Fibroblast of skin of back (primary cell): ENCODE data around the gene ARPC1B.
A peak's percentile ranks its signal among the peaks of the same experiment; 100 is the strongest.

Experiments
- DNase-seq: peaks from one replicate; pipeline ENCODE4 v3.0.0-alpha.2; 2013

The ARPC1B gene

DNA sequence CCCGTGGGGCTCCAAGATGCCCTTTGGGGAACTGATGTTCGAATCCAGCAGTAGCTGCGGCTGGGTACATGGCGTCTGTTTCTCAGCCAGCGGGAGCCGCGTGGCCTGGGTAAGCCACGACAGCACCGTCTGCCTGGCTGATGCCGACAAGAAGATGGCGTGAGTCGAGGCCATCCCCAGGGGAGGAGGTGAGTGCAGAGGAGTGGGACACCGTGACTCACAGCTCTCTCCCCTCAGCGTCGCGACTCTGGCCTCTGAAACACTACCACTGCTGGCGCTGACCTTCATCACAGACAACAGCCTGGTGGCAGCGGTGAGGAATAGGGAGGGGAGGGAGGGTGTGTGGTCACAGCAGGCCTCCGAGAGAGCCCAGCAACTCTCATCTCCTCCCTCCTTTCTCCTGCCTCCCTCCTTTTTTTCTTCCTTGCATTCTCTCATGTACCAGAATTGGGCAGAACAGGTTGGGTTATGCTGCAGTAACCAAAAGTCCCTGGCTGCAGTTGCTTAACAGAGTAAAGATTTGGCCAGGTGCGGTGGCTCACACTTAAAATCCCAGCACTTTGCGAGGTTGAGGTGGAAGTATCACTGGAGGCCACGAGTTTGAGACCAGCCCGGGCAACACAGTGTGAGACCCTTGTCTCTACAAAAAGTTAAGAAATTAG lies 16.5 kb downstream of the ARPC1B start:
- DNase-seq, result peak; percentile 18

DNA sequence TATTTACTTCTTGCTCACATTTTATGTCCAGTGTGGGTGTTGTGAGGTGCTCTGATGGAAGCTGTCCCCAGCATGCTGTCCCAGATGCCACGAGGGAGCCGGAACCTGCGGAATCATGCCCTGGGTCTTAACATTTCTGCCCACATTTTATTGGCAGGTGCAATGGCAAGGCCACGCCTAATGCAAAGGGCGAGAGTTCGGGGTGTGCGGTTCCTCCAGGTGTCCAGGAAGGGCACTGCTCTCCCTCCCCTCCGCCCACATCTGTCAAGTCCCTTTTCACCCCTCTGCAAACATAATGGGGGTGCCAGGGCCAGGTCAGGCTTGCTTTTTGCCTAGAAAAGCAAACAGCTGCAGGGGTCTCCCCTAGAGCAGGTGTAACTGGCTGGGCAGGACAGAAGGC lies 17.5 kb downstream of the ARPC1B start:
- DNase-seq, result no peak

DNA sequence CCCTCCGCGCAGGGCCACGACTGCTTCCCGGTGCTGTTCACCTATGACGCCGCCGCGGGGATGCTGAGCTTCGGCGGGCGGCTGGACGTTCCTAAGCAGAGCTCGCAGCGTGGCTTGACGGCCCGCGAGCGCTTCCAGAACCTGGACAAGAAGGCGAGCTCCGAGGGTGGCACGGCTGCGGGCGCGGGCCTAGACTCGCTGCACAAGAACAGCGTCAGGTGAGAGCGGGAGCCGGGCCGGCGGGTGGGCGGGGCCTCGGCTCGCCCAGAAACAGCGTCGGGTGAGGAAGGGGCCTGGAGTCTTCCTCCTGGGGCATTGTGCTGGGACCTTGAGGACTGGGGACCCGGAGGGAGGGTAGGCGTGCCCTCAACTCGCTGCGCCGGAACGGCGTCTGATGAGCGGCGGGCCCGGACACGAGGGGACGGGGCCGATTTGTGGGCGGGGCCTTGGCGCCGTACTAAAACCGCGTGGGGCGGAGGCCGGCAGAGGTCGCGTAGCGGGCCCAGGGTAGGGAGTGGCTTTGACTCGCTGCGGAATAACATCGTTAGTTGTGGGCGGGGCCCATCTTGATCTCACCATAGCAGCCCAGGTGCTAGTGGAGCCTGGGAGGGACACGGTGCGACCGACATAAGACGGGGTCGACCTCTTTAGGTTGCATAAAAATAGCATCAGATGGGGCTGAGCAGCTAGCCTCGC lies 18.3 kb downstream of the ARPC1B start:
- peak; percentile 42 for DNase-seq

DNA sequence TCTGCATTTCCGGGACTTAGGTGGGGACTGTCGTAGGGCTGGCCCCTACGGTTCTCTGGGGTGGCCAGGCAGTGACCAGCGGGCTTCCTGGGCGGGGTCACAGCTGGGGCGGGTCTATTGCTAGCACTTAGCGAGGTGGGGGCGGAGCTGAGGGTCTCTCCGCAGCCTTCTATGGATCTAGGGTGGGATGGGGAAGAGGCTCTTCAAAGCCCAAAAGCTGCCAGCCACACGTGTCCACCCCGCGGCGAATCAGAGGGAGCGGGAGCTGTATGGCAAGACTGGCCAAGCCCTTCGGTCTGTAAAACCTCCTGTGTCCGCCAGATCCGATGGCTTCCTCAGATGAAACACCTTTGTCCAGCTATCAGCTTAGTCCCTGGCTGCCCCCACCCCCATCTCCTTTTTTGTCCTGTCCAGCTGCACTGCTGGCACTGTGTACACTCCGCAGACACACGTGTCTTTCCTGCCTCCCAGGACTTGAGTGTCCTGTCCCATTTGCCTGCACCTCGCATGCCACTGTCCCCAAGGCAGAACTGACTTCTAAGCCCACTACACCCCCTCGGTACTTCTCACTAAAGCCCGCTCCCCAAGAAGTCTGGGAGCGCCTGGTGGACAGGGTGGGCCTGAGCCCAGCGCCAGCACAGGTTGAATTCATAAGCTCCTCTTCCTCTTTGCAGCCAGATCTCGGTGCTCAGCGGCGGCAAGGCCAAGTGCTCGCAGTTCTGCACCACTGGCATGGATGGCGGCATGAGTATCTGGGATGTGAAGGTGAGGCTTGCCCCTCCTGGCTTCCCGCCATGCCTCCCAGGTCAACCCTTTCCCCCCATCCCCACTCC lies 19.0 kb downstream of the ARPC1B start:
- DNase-seq, result no peak

DNA sequence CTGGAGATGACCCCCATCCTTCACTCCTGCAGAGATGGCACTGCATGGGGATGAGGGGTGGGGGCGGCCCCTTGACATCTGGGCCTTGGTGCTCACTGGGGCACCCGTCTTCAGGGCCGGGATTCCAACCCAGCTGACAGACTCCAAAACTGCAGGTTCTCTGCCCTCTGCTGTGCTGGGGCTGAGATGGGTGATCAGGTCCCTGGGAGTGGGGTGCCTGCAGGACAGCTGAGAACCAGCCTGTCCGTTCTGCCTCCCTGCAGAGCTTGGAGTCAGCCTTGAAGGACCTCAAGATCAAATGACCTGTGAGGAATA lies 19.6 kb downstream of the ARPC1B start:
- DNase-seq, result no peak

DNA sequence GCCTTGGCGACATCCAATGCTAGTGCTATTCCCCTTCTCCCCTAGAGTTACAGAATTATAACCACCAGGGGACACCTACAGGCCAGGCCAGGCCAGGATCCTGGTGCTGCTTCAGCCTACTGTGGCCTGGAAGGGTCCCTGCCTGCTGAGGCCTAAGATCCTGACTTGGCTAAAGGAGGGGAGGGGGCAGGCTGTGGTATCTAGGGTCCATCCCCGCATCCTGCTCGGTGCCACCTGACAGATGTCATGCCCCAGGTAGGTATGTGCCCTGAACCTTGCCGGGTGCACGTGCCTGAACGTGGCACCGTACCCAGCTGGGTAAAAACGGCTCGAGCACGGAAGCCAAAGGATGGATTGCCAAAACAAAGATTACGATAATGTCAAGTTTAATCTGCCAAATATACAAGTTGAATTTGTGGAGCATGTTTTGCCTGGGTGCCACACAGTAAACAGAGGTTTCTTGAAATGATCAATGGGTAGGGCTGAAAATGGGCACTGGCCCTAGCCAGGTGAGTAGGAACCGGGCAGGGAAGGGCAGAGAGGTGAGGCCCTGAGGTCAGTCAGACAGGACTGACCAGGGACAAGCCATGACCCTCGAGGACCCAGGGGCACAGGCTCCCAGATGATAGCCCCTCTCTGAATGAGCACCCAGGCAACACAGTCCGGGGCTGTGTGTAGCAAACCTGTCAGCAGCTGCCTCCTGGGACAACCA lies 21.2 kb downstream of the ARPC1B start:
- DNase-seq, result no peak

DNA sequence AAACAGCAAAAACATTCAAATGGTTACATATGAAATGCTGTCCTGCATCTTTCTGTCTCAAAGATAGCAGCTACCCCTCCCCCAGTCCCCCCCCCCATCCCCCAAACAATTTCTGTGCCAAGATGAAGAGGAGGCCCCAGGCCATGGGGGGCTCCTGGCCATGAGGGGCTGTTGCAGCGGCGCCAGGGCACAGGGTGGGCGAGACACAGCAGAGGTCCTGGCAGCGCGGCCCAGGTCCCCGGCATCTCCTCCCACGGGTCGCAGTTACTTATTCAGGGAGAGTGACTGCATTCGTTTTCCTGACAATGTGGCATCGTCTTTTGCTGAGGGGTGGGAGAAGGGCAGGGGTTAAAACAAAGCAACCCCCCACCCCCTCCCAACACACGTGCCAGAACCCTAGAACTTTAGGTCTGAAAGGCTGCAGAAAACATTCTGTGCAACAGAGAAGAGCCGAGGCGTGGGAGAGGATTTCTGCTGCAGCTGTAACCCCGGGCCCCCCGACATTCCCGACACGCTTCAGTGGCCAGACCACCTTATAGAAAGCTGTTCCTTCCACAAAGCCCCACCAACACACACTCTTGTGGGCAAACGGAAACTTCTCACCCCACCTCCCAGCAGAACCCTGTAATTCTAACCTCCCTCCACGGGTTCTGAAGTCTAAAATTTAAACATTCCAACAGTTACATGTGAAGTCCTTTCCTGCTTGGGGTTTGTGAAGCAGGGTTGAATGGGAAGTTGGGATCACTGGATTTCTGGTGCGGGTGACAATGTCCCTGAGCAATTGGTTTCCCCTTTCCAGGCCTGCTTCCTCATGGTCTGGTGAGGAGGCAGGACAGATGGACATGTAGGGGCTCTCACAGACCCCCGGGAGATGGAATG lies 22.1 kb downstream of the ARPC1B start:
- no peak for DNase-seq

DNA sequence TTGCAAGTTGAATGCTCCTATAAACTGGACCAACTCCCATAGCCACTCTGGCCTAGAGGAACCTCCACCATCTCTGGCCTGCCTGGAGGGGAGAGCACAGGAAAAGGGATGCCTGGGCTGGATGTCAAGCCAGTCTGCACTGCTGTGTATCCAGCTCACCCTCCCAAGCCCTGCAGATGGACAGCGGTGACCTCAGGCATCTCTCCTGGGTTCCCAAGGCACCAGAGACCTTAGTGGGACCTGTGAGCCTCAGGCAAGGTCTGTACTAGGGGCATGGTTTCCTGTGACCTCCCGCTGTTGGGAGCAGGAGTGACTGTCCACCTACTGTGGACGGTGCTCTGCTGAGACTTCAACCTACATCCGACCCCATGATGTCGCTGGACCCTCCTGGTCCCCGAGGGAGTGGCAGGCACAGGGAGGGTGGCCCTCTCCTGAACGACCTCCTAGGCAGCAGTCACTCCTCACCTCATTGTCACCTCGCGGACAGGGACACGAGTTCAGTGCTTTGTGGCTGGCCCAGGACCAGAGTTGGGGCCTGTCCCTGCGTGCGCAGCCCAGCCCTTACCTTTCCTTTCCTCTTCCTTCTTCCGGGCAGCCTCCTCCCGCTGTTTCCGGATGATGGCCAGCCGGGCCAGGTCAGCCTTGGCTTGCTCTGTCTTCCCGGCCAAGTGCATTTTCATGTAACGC lies 22.9 kb downstream of the ARPC1B start:
- no peak for DNase-seq

DNA sequence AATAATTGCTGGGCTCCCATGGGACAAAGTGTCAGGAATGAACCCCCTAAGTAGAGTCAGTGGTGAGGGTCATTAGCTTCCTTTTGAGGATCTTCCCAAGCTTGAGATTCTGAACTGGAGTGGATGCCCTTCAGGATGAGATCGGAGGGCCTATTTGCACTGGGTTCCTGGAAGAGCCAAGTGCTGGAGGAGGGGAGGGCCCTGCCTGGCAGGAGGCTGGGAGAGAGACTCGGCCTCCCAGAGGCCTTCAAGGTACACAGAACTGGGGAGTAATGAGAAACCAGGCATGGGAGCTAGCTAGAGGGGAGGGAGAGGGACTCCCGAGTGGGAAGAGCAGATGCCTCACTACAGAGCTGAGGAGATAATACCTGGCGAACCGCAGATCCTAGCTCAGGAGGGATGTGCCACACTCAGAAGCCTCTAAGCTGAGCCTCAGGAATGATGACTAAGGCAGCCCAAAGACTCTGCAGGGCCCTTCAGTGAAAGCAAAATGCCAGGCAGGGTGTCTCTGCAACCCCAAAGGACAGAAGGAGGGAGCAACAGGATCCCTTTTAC lies 24.4 kb downstream of the ARPC1B start:
- DNase-seq, result no peak

DNA sequence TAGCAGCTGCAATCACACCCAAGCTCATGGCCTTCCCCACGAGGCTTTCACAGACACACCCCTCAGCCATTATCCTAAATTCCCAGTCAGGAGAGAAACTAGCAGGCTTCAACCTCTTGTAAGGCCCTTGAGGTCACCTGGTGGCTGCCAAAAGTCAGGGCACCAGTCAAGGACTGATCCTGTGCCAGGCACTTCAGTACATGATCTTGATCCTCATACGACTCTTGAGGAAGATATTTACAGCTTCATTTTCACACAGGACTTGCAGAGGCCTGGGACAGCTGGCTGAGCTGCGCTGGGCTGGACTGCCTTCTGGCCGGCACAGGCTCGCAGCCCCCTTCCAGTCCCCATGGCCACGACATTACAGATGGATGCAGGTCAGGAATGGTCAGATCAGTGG lies 25.1 kb downstream of the ARPC1B start:
- DNase-seq, result no peak

DNA sequence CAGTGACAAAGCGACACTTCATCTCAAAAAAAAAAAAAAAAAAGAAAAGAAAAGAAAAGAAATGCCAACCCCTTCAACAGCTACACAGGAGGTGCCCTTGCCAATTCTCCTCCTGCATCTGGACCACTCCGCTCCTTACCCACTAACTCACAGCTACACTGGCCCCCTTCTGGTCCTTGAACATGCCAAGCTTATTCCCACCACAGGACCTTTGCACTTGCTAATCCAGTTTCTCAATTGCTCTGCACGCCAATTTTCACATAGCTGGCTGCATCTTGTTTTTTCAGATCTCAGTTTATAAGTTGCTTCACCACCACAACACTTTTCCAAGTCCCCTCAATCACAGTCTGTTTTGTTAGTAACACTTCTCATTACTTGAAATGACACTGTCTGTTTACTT lies 28.3 kb downstream of the ARPC1B start:
- DNase-seq, result no peak

DNA sequence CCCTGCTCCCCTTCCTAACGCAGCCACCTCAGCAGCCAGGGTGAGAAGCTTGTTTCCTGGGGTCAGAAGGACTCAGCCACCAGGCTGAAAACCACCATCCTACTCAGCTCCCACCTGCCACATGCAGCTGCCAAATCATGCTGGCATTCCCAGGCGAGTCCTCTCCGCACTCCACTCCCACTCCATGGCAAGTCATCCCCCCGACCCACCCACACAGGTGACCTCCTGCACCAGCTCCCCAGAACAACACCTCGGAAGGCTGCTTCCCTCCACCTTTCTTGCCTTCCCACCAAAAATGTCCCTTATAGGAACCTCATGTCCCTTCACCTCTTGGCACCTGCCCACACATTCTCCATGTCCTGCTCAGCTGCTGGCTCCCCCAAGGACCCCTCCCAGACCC lies 29.2 kb downstream of the ARPC1B start:
- DNase-seq, result no peak

DNA sequence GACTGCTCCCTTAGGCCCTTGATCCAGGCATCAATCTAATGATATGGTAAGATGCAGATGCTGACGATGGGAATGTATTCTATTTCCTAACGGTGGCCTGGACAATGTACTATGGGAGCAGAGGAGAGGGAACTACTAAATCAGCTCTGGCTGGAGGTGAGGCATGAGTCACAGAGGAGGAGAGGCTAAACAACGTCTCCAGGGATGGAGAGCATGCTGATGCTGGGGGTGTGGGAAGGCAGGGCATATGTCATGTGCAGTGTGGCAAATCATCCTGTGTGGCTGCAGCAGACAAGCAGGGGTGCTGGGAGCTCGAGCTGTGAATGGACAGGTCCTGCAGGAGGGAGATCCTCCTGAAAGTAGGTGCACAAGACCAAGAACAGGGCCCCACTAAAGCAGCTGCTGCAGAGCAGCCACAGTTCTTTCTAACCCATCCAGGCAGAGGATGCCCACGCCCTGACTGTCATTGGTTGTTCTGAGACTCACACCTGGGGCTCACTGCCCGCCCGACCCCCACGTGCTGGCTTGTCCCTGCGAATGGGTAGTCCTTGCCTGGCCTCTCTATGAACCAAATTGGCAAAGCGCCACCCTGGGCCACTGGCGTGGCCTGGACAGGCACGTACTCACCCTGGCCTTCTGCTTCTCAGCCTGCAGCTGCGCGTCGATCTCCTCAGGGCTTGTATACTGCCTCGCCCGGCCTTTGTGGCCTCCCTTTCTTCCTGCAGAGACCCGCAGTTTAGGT lies 29.9 kb downstream of the ARPC1B start:
- DNase-seq, result no peak

DNA sequence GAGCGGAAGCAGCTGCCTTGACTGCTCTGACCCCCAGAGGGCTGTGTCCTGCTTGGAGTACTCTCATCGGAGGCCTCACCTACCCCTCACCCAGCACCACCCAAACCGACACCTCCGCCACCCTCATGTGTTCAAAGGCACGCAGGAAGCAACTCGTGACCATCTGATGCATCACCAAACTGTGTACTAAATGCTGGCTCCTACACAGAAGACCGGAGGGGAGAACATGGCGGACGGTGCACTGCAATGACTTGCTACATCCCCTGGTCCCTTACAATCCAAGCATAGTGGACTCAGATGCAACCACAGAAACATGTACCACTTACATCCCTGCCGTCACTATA lies 30.4 kb downstream of the ARPC1B start:
- no peak for DNase-seq

DNA sequence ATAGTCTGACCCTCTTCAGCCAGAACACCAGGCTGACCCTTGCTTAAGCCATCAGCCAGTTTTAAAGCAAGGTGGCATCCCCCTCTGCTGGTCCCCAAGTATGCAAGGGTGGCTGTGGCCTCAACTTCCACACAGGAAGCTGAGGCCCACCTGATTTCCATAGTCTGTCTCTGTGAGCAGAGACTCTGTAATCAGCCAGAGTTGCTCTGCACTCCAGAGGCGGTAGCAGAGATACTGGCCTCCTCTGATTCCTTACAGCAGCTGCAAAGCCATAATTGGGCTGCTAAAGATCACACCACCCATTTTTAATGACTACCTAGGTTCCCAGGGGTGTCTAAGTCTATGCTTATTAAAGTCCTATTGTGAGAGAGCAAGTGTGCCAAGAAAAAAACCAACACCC lies 32.0 kb downstream of the ARPC1B start:
- no peak for DNase-seq

DNA sequence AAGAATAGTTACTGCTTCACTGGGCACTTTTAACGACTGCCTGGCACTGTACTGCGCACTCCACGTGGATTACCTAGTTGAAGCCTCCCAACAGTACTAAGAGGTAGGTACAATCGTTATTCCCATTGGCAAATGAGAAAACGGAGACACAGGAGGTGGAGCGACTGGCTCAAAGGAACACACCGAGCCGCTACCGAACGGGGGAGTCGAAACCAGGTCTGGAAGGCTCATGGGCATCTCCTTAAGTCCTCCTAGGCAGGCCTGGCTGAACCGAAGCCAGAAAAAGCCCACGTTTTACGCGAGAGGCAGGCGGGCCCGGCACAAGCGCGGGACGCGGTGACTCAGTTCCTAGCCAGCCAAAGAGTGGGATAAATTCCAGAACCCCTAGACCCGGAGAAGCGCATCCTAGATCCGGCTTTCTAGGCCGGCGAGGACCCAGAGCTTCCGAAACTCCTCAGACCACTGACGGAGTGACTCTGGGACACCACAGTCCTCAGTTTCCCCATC lies 33.4 kb downstream of the ARPC1B start:
- DNase-seq, result peak; percentile 74

DNA sequence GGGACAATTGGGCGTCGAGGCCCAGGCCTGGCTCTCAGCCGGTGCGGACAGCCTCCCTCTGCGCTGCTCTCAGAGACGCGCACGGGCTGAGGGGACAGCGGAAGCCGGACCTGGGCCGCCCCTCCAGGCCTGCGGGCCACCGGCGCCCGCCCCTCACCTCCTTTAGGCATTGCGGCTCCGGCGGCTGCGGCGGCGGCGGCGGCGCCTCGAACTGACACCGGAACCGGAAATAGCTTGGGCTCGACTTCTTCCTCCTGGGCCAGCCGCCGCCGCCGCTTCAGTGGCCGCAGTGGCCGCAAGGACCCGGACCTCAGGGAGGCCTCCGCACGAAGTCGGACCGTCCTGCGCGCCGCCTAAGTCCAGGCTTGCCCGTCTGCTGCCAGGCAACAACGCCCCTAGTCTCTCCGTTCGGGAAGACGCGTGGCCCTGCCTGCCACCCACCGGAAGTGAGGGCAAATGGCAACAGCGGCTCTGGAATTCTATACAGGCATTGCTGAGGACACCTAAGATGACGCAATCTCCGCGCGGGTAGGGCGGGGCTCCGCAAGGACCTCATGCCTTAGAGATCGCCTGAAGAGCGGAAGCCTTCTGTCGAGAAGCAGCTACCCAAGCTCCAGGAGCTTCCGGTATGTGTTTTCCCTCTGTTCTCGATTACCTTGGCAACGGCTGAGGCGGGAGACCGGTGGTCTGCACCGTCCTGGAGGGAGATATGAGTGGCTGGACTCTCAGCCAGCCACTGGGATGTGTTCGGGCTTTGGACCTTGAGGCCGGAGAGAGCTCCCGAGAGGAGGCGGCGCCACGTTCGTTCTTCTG lies 34.1 kb downstream of the ARPC1B start, which contains the start of the genes BUD31 and PDAP1:
Gene BUD31 (plus strand): TSS at position 591 of the 813 bp plus-strand sequence. CDS start 2,124 bp downstream, outside the sequence.
Gene PDAP1 (minus strand): TSS at position 219 of the 813 bp plus-strand sequence. CDS start 49 bp downstream, at position 170.
- DNase-seq, result peak; percentile 92

DNA sequence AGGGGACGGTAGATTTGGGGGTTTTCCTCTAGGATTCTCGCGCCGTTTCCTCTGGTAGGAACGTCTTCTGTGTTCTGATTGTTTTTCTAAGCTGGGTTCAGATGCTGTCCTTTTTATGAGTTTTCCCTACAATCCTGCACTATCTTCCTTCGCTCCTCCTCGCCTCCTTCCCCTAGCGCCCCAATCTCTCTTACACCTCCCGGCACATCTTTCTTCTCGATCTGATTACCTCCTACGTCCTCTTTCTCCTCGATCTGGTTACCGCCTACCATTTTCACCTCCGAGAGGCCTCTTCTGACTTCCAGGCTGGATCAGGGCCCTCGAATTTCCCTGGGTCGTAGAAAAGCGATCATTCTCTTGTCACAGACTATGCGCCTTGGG lies 34.7 kb downstream of the ARPC1B start:
- no peak for DNase-seq

DNA sequence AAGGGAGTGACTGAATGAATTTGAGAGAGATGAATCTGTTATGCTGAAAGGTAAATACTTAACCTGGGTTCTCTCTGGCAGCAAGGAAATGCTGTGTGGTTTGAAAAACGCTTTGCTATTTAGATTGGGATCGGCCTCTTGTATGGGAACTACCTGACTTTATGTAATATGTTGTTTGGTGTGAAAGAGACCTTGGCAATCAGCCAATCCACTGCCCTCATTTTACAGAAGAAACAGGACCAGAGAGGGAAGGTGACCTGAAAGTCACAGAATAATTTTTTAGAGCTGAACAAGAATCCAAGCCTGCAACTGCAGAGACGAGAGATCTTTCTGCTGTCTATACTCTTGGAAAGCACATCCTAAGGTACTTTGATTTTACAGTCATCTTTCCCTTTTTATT lies 35.3 kb downstream of the ARPC1B start:
- no peak for DNase-seq
